Ammon's horn (tissue), 1 donor: ENCODE data around the gene XPO6.

Source experiments
- DNase-seq: peaks from one replicate; pipeline ENCODE4 v3.0.0-alpha.2; 2016; ENCODE audit warnings: low spot score

Gene XPO6

GRCh38 chr16:28110074-28110473, 101.7 kb downstream of the XPO6 start:
- no peak for DNase-seq

GRCh38 chr16:28108590-28109247, 103.0 kb downstream of the XPO6 start:
- peak; percentile 34 for DNase-seq

DNA sequence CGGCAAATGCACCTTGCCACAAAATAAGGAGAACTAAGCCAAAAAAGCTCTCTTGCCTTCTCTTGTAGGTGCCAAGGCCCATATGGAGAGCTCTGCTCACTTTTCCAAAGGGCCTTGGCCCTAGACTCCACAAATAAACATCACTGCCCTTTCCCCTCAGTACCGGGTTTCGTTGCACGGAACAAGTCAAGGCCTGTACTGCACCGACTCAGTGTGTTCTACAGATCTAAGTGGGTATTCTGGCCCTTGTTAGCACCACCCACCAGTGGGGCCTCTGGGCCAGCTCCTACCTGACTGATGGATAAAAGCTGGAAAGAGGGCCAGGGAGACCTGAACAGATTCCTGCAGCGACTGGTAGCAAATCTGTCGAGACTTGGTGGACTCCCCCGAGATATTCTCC, 104.5 kb downstream of the XPO6 start:
- DNase-seq: no peak

- no peak for DNase-seq
These were observed 105.1 kb downstream of the XPO6 start for GRCh38 chr16:28106467-28107215.

DNA sequence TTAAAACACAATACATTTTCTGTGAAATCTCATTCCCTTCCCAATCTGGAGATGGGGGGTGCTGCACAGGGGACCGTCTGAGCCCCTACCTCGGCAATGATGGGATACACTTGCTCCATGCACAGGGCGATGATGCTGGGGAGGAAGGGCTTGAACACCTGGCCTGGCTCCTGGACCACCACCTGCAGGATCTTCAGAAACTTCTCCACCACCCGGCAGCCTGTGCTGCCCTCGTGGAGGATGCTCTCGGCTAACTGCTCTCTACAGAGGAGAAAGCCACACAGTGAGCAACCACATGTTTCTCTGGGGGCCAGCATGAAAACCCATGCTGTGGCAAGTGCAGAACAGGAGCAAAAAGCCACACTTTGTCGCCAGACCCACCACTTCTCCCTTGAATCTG, 105.8 kb downstream of the XPO6 start:
- no peak for DNase-seq

GRCh38 chr16:28105297-28105696, 106.5 kb downstream of the XPO6 start:
- no peak for DNase-seq

- DNase-seq: no peak
These were observed 107.4 kb downstream of the XPO6 start for GRCh38 chr16:28104404-28104803.

- DNase-seq: no peak
These were observed 108.1 kb downstream of the XPO6 start for GRCh38 chr16:28103516-28104170.

DNA sequence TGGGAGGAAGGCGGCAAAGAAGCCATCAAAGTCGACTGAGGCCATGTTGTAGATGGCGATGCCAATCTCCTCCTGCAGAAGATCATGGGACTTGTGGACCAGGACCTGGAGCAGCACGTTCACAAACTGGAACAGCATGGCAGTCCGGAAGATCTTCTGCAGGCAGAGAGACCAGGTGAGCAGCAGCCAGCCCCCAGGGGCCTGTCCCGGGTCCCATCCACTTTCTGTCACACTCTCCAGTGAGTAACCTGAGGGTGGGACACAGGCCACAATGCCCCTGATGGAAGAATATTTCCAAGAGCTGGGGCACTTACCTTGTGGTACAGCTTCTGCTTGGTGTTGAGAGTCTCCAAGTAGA, 110.3 kb downstream of the XPO6 start:
- DNase-seq: no peak

DNA sequence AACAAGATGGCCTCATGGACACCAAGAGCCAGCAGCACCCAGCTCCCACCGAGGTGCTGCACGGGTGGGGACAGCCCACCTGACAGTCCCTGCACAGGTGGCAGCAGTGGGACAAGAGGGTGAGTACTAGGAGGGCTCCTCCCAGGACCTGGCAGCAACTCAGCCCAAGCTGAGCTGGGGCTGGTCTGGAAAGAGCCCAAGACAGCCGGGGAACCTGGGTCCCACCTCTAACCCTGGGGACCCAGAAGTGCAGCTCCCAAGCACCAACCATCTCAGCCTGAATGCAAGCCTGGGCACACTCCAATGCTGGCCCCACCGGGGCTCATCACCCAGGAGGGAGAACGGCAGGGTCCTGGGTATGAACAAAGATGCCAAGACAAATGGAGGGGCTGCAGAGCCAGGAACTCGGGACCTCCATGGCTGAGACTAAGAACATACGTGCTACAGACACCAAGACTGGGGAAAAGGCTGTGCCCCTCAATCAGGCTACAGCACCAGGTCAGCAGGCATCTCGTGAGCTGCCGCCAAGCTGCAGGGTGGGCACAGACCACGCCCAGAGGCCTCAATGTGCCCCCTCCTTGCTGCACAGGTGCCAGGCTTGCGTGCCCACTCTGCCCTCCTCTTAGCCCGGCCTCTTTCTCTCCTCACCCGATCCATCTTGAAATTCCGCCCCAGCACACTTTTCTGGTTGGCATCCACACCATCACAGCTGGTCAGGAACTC, 110.8 kb downstream of the XPO6 start:
- DNase-seq: no peak

DNA sequence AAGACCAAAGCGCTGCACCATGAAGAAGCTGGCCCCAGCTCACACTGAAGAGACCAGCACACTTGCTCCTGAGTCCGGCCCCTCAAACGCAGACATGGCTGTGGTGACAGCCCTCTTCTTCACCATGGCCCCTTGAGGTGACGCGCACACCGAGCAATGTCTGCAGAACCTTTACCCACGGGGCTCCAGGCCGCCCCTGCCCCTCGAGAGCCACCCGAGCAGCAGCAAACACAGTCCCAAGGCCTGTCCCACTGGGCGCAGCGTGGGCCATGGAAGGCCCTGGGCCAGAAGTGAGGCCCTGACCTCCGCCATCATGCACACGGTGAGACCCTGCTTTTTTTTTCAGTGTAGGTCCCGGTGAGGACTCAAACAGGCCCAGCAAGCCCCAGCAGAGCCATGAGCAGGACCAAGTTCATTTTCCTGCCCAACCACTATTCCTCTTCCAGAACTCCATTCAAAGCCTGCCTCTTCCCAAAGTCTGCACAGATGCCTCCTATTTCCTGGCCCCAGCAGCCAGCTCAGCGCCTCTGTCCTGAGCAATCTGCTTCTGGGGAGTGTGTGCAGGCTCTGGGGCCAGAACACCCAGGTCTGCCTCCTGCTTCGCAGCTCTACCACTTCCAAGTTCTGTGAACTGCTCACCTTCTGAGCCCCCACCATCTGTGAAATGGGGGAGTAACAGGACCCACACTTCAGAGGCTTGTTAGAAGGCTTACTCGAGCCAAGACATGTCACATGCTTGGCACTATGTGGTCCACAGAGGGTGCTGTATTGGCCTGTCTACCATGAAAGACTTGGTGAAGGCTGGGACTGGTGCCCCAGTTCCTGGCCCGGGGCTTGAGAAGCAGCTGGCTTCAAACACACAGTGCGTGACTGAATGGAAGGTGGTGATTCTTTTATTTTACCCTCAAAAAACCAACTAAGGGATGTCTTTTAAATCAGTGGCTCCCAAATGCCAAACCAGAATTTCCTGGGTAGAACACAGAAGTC, 112.5 kb downstream of the XPO6 start:
- peak; percentile 37 for DNase-seq

DNA sequence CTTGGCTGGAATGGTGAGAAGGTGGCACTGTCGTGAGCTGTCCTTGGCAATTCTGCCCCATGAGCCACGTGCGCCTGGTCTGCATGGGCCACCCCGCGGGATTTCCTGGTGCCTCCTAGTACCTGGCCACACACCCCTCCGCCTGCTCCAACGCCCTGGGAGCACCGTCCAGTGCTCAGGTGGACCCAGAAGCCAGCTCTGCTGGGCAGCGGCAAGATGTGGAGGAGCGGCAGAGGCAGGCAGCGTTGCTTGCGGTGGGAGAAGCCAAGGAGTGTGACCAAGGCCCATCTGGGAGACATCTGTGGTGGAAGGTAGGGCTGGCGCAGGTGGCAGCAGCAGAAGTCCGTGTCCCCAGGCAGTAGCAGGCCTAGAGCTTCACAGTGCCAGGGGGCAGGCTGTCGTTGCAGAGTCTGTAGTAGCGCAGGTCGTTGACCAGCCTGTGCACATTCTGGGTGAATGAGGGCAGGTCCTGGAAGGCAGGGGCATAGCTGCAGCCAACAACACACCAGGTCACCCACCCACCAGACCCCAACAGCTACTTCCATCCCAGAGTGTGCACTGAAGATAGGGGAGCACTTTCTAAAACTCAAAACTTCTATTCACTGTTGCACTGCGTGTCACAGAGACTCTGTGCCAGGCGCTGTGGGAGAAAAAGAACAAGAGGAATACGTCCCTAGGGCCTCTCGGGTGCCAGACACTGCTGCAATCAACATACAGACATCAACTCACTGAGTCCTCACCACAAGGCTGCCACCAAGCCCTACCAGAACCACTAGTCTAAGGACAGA, 113.4 kb downstream of the XPO6 start:
- no peak for DNase-seq

DNA sequence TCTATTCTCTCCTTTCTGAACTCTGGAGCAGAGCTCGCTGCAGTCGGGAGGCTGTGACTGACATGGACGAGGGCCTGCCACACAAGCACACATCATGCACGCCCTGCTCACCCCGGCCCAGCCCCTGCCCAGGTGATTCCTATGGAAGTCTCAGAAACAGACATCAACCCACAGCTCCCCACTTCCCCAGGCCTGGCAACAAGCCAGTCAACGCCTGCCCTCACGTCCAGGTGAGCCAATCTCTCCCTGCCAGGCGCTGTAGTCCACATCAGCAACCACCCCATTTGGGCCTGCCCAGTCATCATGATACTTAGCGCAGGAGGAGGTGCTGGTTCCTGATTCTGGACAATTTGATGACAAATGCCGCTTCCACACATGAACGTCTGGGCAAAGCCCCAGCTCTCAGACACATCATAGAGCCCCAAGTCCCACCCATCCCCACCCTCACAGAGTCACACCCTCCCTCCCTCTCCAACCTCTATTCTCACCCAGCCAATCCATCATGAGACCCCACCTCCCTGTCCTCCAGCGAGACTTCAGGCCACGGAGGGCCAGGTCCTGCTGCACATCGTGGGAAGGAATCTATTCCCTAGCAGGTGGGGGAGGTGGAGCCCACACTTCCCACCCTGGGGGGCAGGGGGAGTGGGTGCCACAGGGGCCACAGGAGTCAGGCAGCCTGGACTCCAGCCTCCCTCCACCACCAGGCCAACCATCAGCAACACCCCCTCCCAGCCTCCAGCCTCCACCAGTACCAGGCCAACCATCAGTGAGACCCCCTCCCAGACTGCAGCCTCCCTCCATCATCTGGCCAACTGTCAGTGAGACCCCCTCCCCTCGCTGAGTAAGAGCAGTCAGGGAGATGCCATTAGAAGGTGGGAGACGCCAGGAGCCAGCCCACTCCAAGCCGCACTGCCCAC, 114.5 kb downstream of the XPO6 start:
- no peak for DNase-seq

DNA sequence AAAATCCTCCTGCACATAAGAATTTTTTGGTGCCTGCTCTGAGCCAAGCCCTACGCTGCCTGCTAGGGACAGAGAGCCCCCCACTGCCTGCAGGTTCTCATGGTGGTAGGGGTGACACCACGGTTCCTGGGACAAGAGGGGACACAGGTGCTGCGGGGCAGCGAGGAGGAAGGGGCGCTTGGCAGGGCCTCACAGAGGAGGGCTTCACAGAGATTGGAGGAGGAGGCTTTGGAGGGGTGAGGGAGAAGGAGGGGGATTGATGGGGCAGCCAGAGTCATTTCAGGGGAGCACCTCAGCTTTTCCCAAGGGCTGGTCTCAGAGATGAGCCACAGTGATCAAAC, 118.4 kb downstream of the XPO6 start:
- no peak for DNase-seq

GRCh38 chr16:28092721-28093384, 118.9 kb downstream of the XPO6 start:
- DNase-seq: no peak

- DNase-seq: no peak
These were observed 120.1 kb downstream of the XPO6 start for GRCh38 chr16:28091656-28092055.

DNA sequence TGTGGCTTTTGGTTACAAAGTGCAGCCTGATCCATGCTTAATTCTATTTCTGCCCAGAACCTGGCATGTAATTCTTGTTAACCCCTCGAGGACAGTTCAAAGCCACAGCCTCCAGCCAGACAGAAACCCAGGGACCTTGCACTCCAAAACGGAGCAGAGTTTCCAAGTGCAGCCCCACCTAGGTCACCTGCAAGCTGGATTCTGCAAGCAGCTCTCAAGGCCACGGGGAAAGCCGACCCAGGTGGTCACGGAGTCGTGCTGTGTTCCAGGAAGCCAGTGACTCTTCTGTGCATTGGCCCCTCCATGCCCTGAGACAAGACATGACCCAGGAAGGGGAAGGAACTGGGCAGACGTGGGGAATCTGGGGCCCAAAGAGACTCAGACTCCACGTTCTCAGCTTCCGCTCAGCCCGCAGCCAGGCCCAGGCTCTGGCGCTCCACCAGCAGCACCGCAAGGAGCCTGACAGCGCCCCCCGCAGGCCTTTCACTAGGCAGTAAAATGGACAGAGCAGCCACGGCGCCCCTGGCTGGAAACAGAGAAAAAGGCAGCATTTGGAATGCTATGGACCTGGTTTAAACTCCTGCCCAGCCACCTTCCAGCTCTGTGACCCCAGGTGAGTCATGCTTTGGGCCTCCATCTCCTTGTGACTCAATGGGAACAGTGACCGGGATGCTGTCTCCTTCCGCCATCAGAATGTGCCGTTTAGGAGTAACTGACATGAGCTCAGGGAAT, 121.0 kb downstream of the XPO6 start:
- no peak for DNase-seq

GRCh38 chr16:28089992-28090365, 121.8 kb downstream of the XPO6 start:
- DNase-seq: no peak
